ENCODE measurements around the gene ELMO1. TPM values are rescaled to one million over a fixed set of nuclear protein-coding genes. Genes with fewer than 3 reads are reported as not detected.

ELMO1 gene, protein sequence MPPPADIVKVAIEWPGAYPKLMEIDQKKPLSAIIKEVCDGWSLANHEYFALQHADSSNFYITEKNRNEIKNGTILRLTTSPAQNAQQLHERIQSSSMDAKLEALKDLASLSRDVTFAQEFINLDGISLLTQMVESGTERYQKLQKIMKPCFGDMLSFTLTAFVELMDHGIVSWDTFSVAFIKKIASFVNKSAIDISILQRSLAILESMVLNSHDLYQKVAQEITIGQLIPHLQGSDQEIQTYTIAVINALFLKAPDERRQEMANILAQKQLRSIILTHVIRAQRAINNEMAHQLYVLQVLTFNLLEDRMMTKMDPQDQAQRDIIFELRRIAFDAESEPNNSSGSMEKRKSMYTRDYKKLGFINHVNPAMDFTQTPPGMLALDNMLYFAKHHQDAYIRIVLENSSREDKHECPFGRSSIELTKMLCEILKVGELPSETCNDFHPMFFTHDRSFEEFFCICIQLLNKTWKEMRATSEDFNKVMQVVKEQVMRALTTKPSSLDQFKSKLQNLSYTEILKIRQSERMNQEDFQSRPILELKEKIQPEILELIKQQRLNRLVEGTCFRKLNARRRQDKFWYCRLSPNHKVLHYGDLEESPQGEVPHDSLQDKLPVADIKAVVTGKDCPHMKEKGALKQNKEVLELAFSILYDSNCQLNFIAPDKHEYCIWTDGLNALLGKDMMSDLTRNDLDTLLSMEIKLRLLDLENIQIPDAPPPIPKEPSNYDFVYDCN
- total RNA-seq (2014; rRNA removed; shearing (Covaris generic)), result 0.45 and 1.4 TPM in 2 replicates
- 0.60 and 1.8 TPM in 2 replicates for polyA plus RNA-seq (2015; cell fraction: cytosol; rRNA removed)
- polyA plus RNA-seq (2015; cell fraction: nucleus; rRNA removed), result 0.23 TPM in 1 of 2 replicates, not detected in the other

- in situ Hi-C loops (cut with HindIII; ENCODE audit: low pct_unique_long_range_greater_than_20kb, low sequenced_read_pairs), result no loop called here
- DNase-seq (ENCODE audit: low read depth, low spot score), result peak; percentile 69
Observed at GRCh38 chr7:37448636-37449361, at the start of gene ELMO1. ELMO1 (minus strand) TSS chr7:37448864; CDS start chr7:37342690, 106,174 bp downstream.

- DNase-seq (ENCODE audit: low read depth, low spot score), result no peak
- in situ Hi-C loops (cut with HindIII; ENCODE audit: low pct_unique_long_range_greater_than_20kb, low sequenced_read_pairs), result no loop called here
Observed at GRCh38 chr7:37497576-37497975, 48.9 kb upstream of the ELMO1 start.

GRCh38 chr7:37495574-37496184 lies 47.0 kb upstream of the ELMO1 start:
- in situ Hi-C loops (cut with HindIII; ENCODE audit: low pct_unique_long_range_greater_than_20kb, low sequenced_read_pairs), result no loop called here
- peak; percentile 74 for DNase-seq (ENCODE audit: low read depth, low spot score)

DNA sequence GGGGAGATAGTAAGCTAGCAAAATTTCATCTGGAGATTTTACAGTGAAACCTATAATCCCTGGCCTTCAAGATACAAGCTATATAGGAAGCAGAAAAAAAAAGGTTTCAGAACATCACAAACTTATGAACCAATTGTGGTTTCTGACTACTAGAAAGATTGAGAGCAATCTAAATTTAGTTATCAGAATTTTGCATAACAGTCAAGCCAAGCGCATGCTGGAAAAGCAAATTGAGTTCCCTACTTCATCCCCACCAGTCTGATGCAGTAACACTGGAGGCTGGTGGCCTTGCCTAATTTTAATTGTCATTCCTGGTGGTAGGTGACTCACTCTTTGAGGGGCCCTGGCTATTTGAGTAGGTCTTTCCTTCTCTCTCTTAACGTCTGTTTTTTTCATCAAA lies 46.3 kb upstream of the ELMO1 start:
- in situ Hi-C loops (cut with HindIII; ENCODE audit: low pct_unique_long_range_greater_than_20kb, low sequenced_read_pairs), result no loop called here
- no peak for DNase-seq (ENCODE audit: low read depth, low spot score)

DNA sequence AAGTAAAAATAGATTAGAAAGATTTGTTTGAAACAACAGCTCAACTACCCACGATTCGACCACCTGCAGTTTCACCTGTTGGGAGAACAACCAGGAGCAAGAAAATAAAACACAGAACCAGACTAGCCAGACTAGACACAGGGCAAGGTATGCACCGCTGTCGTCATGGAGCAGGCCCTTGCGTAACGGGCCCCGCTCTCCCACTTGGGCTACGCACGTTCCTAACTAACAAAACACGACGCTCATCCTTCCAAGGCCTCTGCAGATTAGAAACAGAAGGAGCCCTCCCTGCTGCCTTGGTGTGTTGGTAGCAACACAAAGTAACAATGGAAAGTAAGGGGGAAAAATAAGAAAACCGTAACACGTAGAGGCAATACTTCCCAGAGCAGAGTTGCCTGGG lies 45.1 kb upstream of the ELMO1 start:
- no peak for DNase-seq (ENCODE audit: low read depth, low spot score)
- in situ Hi-C loops (cut with HindIII; ENCODE audit: low pct_unique_long_range_greater_than_20kb, low sequenced_read_pairs), result no loop called here

DNA sequence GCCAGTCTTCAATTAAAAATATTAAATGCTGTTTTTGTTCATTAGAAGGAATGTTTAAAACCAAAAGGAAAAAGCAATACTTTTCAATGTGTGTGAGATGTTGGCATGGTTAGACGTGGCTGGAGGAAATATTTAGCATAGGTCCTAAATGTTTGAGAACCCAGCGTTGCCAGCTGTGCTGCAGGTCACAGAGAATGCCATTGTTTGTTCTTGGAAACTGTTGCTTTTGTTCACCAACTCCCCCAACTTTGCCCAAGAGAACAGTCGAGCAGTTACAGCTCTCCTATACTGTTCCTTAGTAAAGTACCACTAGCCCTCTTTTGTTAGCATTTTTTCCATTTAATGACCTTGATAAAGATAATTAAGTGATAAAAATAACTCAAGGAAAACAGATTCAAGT lies 44.5 kb upstream of the ELMO1 start:
- DNase-seq (ENCODE audit: low read depth, low spot score), result no peak
- in situ Hi-C loops (cut with HindIII; ENCODE audit: low pct_unique_long_range_greater_than_20kb, low sequenced_read_pairs), result no loop called here

DNA sequence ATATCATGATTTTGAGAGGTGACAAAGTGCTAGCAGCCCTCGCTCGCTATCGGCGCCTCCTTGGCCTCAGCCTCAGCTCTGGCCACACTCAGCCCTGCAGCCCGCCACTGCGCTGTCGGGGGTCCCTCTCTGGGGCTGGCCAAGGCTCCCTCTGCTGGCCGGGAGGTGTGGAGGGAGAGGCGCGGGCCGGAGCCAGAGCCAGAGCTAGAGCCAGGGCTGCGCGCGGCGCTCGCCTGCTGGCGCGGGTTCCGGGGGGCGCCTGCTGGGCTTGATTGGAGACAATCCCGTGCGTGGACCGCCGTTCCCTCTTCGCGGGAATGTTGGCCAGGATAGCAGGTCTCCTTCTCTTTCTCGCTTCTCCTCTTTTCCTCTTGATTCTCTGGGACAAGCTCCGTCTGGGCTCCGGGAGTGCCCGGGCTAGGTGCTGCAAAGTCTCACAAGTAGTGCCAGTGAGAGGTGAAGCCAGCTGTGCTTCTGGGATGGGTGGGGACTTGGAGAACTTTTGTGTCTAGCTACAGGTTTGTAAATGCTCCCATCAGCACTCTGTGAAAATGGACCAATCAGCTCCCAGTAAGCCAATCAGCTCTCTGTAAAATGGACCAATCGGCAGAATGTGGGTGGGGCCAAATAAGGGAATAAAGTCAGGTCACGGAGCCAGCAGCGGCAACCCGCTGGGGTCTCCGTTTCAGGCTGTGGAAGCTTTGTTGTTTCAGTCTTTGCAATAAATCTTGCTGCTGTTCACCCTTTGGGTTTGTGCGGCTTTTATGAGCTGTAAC lies 43.4 kb upstream of the ELMO1 start:
- in situ Hi-C loops (cut with HindIII; ENCODE audit: low pct_unique_long_range_greater_than_20kb, low sequenced_read_pairs), result no loop called here
- peak; percentile 50 for DNase-seq (ENCODE audit: low read depth, low spot score)

- in situ Hi-C loops (cut with HindIII; ENCODE audit: low pct_unique_long_range_greater_than_20kb, low sequenced_read_pairs), result no loop called here
- DNase-seq (ENCODE audit: low read depth, low spot score), result no peak
Observed at GRCh38 chr7:37489703-37490102, 41.0 kb upstream of the ELMO1 start.

DNA sequence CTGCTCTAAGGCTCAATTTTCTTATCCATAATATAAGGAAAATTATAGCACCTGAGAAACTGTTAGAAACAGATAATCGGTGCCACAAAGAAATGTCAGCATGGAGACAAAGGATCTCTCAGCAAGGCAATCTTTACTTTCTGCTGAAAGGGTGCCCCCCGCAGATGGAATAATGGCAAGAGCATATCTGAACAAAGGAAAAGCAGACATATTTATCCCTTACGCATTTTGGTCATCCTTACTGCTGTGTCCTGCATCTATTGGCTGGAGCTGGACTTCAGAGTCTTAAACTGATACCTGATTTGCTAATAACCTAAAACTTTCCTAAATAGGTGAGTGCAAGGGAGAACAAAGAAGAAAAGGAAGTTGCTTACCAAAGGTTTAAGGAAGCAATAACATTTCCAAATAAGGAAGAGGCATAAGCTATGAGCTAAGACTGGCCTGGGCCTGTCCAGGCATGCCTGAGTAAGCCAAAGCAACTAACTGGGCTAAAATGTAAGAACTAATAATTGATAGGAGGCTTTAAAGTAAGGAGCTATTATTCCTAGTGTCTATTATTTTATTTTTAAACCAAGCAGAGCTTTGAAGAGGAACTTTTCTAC lies 39.6 kb upstream of the ELMO1 start:
- no peak for DNase-seq (ENCODE audit: low read depth, low spot score)
- in situ Hi-C loops (cut with HindIII; ENCODE audit: low pct_unique_long_range_greater_than_20kb, low sequenced_read_pairs), result no loop called here

- no peak for DNase-seq (ENCODE audit: low read depth, low spot score)
- in situ Hi-C loops (cut with HindIII; ENCODE audit: low pct_unique_long_range_greater_than_20kb, low sequenced_read_pairs), result no loop called here
Observed at GRCh38 chr7:37484426-37485073, 35.9 kb upstream of the ELMO1 start.

- DNase-seq (ENCODE audit: low read depth, low spot score), result no peak
- in situ Hi-C loops (cut with HindIII; ENCODE audit: low pct_unique_long_range_greater_than_20kb, low sequenced_read_pairs), result no loop called here
Observed at GRCh38 chr7:37483627-37484026, 35.0 kb upstream of the ELMO1 start.

- DNase-seq (ENCODE audit: low read depth, low spot score), result no peak
- in situ Hi-C loops (cut with HindIII; ENCODE audit: low pct_unique_long_range_greater_than_20kb, low sequenced_read_pairs), result no loop called here
Observed at GRCh38 chr7:37482953-37483352, 34.3 kb upstream of the ELMO1 start.

DNA sequence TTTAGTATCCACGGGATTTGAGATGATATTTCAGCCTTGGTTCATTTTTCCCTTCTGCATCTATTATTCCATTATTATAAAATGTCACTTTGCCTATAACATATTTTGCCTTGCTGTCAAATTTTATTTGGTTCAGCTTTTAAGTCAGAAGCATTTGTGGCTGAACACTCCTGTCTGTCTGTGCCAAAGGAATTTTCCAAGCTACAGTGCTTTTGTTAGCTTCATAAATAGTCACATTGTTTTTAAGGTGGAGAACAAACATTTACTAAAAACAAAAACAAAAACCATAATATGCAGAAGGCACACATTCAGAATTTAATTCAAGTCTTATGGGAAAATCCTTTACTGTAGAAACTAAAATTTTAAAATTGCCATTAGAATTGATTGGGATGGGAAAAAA lies 33.8 kb upstream of the ELMO1 start:
- DNase-seq (ENCODE audit: low read depth, low spot score), result no peak
- in situ Hi-C loops (cut with HindIII; ENCODE audit: low pct_unique_long_range_greater_than_20kb, low sequenced_read_pairs), result no loop called here

DNA sequence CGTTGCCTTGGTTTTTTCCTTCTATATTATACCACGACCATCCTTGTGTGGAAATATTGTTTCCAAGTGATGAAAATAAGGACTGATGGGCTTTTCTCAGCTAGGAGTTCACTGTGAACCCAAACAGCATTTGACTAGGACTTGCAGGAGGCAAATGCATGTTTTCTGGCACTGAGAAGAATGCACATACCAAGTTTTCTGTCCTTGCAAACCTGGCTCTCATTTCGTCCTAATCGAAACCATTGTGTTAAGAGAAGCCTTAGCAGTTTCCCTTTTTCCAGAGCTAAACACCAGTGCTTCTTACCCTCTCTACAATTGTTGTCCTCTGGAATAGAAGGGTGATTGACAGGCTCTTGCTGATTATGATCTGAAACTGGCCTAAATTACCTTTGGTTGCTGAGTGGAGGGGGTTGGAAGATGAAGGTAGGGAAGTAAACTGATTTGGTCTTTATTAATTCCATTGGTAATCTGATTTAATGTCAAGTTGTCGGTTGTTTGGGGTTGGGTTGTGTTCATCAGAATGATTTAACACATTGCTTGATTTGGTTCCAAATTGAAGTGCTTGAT lies 33.1 kb upstream of the ELMO1 start:
- DNase-seq (ENCODE audit: low read depth, low spot score), result no peak
- in situ Hi-C loops (cut with HindIII; ENCODE audit: low pct_unique_long_range_greater_than_20kb, low sequenced_read_pairs), result no loop called here

DNA sequence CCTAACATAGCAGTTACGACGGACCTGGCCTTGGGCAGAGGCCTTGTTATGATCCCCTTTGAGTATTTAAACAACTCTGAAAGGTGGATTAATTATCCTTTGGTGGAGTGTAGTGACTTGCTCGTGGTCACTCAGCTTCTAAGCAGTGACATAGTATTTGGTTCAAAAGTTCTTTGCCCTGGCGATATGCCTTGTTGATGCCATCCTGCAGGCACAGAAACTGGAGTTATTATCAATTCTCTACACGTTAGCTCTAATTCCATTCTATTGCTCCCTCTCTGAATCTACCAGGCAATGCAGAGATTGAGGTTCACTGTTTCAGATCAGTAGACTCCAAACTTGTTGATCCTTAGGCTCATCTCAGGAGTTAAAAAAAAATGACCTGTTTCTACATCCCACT lies 32.5 kb upstream of the ELMO1 start:
- in situ Hi-C loops (cut with HindIII; ENCODE audit: low pct_unique_long_range_greater_than_20kb, low sequenced_read_pairs), result no loop called here
- DNase-seq (ENCODE audit: low read depth, low spot score), result no peak

Data from SK-MEL-5 (cell line).